Stimulated activated CD8-positive, alpha-beta memory T cell treated with anti-CD3 and anti-CD28 coated beads, Interleukin-15, amount 100 ng/mL, for 1 hour (primary cell): ENCODE measurements around the gene LGR5.

Experiments
- DNase-seq: peaks from one replicate; pipeline ENCODE4 v3.0.0-alpha.2; 2020; ENCODE audit warnings: low read depth

The LGR5 gene

DNA sequence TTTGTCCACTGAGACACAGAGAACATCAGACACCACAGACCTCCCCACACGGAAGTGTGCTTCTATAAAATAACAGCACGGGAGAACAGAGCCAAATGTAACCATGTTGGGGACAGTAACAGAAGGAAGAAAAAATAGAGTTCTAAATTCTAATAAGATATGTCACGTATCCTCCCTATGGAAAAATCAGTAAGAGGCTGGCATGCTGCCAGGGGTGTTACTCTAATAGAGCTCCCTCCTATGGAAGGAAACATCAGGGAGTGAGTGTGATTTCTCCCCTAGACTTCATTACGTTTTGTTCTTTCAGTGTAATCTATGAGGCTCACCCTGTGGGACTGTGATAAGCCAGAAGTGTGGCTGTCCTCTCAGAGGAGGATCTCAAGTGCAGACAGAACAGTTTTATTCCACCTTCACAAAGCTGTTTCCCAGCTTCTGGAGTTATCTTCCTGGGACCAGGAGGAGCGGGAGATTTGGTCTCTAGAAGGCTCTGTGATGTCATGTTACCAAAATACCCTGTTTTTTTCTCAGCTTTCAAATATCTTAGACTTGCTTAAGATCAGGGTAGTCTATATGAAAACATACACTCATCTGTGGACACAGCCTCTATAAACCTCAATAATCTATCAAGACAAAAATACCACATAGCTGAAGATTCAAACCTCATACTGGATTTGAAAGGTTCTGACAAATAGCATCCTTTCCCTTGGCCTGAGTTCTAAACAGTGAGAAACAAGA is 154.8 kb downstream of the LGR5 start:
- DNase-seq, result no peak

DNA sequence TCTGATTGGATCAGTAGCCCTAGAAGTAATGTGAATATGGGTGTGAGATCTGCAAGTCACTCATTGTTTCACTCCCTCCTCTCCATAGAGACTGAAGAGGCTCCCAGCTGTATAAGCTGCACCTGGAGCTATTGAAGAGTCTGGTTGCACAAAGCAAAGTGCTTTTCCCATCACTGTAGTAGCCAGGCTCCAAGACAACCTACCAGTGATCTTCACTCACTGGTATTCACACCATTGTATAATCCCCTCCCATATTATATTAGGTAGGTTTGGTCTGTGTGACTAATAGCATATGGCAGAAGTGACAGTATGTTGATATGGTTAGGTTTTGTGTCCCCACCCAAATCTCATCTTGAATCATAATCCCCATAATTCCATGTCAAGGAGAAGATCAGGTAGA is 159.6 kb downstream of the LGR5 start:
- DNase-seq, result no peak

DNA sequence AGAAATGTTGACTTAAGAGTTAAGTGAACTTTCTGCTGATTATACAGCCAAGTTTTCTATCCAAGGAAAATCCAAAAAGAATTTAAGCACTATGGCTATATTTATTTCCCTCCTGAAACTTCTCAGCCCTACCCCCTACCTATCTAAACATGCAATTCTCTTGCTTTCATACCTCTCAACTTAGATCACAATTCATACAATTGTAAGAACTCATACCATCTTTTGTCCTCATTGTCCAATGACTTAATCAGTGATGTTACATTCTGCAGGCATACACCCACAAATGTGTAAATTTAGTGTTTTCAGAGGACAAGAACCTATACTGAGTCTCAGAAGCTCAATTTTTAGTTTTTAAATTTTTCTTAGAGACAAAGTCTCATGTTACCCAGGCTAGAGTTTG is 161.9 kb downstream of the LGR5 start:
- no peak for DNase-seq

DNA sequence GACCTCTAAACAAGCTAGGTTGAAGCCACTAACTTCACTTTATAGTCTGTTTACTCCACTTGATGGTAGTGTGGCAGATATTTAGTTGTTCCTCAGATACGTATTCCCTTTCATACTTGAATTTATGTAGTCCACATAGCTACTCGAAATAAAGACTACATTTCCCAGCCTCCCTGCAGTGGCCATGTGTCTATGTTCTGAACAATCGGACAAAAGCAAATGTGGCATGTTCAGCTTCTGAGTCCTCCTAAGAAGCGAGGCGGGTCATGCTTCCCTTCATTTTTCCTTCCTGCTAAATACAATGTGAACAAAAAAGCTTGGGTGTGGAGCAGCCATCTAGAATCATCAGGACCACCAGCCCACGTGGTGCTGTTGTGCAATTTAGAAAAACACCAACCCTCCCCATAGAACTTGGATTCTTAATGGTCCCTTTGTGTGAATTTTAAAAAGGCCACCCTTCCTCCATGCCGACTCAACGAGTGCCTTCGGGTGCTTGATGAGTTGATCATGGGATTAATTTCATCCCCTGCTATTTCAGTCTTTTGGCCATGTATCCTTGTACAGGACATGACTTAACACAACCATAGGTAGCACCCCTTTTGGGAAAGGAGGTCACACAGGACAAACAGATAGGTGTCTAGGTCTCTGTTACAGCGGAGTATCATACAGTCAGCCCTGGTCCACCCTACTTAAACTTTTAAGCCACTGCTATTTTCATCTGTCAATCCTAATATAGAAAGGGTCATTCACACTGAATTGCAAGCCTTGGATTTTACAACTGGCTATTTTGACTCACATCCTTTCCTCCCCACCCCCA is 163.4 kb downstream of the LGR5 start:
- no peak for DNase-seq

DNA sequence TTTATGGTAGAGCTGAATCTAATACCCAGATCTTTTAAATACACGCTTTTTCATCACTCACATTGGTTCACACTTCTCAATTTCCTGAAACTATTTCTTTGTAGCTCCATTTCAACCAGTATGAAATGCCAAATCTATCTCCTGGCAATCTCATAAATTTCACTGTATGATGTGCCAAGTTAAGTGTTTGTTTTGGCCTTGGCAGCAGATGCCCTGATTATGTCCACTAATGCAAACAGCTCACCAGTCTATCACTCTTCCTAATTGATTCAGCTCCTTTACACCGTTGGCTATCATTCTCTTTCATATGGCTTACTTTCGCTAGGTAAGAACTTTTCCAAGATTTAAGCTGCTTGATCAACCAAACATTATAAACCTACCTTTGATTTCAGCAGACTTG is 165.4 kb downstream of the LGR5 start:
- DNase-seq, result no peak

DNA sequence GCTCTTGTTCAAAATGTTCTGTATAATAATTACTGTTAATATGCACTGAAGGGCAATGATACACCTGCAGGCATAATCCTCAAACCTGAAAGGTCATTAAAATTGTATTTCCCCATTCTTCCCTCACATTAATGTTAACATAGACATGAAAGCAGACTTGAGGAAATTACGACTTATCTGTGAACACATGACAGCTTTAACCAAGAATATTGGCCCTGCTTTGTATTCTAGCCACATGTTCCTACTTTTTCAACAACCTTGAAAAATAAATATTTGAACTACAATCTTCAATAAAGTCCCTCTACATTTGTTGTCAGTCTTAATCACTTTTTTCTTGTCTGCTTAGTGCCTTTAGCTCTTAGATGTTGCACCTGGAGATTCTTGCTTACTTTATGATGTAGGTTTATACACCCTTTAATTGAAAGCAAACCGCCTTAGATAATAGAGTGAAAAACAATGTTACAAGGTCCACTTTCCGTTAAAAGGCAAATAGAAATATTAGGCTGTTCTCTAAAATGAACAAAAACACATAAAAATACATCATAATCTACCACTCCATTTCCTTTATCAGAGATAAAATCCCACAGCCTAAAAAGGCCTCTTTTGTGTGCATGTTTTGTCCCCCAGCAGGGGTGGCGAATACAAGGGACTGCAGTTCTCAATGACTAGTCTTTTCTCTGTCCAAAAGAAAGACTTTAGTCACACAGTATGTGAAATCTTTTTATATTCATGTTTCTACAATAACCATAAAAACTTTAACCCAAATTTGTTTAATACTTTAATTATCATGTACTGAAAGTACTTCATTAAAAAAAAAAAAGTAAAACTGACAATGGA is 168.1 kb downstream of the LGR5 start:
- no peak for DNase-seq

DNA sequence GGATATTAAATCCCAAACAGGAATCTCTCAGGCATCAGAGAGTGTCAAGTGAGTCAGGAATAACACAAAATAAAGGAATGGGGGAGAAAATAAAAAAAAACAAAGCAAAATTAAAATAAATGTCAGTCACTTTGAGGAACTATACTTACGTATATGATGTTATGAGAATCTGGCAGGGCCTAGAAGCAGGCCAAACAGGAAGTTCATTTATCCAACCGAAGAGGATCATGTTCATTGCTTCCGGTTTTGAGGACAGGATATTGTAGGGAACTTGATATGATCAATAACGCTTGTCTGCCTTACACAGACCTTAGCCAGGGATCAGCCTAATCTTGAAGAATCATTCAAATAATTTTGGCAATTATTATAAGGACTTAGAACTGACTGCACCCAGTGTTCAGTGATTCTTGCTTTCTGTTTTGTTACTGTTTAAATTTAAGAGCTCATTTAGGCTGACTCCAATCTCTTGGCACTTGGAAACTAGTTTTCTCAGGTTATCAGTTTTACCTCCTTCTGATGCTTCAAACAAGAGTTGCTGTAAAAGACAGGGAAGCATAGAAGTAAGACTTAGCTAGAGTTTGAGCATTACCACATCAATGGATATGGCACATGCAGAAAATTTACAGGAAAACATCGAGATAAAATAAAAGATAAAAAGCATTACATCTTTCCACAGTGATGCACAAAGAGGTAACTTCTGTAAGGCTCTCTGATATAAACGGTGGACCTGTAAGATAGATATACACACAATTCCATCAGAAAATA is 170.6 kb downstream of the LGR5 start:
- DNase-seq, result no peak

DNA sequence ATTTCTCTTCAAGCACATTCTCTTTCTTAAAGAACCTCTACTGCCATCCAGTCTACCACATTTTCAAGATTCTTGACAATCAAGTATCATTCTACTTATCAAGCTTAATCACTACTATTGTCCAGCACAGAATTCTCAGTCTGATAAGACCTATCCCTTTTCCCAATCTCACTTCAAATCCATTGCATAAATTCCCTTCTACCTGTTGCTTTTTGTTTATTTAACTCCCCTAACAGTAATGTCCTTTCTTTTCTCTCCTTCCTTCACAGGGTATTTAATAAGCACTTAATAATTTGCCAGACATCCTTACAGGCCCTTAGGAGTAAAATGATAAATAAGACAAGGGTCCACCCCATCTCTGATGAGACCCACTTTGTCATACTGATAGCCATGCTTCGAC is 182.3 kb downstream of the LGR5 start:
- DNase-seq, result no peak

DNA sequence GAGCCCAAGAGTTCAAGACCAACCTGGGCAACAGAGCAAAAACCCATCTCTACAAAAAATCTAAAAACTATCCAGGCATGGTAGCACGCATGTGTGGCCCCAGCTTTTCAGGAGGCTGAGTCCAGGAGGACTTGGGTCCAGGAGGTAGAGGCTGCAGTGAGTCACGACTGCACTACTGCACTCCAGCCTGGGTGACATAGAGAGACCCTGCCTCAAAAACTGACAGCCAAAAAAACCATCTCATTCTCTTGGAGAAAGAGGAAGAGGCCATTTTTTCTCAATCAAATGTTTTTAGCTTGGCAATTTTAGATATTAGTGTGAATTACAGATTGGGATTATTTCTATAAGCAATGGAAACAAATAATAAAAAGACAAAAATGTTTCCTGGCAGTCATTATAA is 185.9 kb downstream of the LGR5 start:
- DNase-seq, result no peak

DNA sequence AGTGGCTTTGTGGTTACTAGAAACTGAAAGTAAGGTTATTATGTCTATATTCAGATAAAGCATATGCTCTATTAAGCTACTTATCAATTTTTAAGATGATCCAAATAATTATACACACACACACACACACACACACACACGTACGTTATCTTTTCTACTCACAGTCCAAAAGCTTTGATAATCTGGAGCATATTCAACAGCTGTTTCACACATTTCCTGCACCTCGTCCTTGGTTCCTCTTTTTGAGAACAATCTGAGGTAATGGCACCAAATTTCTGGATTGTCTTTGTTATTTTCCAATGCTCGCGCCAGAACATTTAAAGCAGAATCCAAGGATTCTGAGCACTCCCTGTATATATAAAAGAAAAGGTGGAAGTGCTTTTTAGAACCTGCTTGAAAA is 186.5 kb downstream of the LGR5 start:
- DNase-seq, result no peak

DNA sequence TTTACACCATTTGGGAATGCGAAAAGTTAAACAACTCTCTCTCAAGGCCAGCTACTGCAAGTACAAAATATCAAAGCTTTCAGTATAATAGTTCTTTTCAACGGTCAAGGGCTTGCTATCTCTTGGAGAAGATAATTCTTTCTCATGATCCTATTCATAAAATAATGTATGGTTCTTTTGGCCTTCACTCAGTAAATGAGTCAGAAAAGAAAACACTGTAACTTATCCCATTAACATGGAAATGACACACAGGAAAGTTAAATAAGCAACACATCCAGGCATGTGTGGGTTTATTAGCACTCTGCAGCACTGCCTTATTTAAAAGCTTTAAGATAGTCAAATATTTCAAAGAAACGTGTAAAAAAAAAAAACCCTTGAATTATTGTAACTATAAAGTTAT is 187.2 kb downstream of the LGR5 start:
- no peak for DNase-seq

DNA sequence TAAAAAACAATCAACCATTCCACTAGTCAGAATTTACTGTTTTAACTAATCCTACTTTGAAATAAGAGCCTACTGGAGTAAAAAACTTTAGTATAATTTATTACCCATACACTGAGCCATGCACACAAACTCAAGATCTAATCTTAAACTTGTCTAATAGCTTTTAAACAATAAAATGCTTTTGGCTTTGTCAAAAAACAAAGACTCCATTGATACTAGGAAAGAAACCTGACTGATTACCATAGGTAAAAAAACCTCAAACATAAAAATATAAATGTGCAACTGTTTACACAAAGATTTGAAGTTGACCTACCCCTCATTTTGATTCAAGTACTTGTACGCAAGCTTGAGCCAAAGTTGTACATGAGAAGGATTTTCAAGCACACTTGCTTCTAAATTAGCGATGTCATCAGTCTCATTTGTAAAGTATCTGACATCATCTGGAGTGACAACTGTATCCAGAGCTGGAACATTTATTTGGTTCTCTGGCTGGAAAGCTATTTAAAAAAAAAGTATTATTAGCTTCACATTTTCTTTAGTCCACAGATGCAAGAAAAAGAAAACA is 187.9 kb downstream of the LGR5 start:
- no peak for DNase-seq
